A673 (cell line): Measurements from ENCODE around the gene MISP. TPM values are rescaled to one million over a fixed set of nuclear protein-coding genes. Genes with fewer than 3 reads are reported as not detected.

Experiments used
- BruUV-seq: library from RNA; stranded (reverse); fragments of 400-500 nt; replicated peaks from 2 replicates; lab custom pipeline; 2021; lab: Mats Ljungman, UMichigan
- CTCF ChIA-PET: fragments of 300-600 bp; sonication (Branson Sonifier 250); formaldehyde crosslinking; loops from one replicate; lab custom pipeline; 2022; ENCODE audit warnings: antibody characterized with exemption; lab: Charles Lee
- POLR2A ChIA-PET: fragments of 300-600 bp; sonication (Branson Sonifier 250); formaldehyde crosslinking; loops from one replicate; lab custom pipeline; 2022; ENCODE audit warnings: antibody characterized with exemption; ENCODE audit not compliant: low non-redundant PET; lab: Charles Lee
- DNase-seq: peaks from one replicate; pipeline ENCODE4 v3.0.0-alpha.2; 2015; ENCODE audit warnings: low spot score
- H3K27ac ChIP-seq: fragments of 200-600 bp; sonication (generic); 2 replicates; pipeline ENCODE4 v1.5.1; 2016; ENCODE audit warnings: mixed run types, low read depth, mild to moderate bottlenecking, mixed read lengths, antibody characterized with exemption, low read length; ENCODE audit not compliant: poor library complexity, severe bottlenecking
- H3K27me3 ChIP-seq: fragments of 200-600 bp; sonication (generic); replicated peaks from 2 replicates; pipeline ENCODE4 v1.6.1; 2017; ENCODE audit warnings: mixed run types, low read depth, mild to moderate bottlenecking, mixed read lengths, antibody characterized with exemption, low read length; ENCODE audit not compliant: insufficient read depth, poor library complexity
- H3K36me3 ChIP-seq: fragments of 200-600 bp; sonication (generic); 2 replicates; pipeline ENCODE4 v1.6.1; 2016; ENCODE audit warnings: mixed run types, mild to moderate bottlenecking, mixed read lengths, antibody characterized with exemption, low read length; ENCODE audit not compliant: insufficient read depth, poor library complexity, severe bottlenecking
- H3K4me1 ChIP-seq: fragments of 200-600 bp; sonication (generic); 2 replicates; pipeline ENCODE4 v1.6.1; 2017; ENCODE audit warnings: mixed run types, mild to moderate bottlenecking, mixed read lengths, antibody characterized with exemption, low read length; ENCODE audit not compliant: insufficient read depth, poor library complexity, severe bottlenecking
- H3K4me3 ChIP-seq: fragments of 200-600 bp; sonication (generic); 2 replicates; pipeline ENCODE4 v1.5.1; 2016; ENCODE audit warnings: low read depth, mixed run types, mild to moderate bottlenecking, mixed read lengths, low read length; ENCODE audit not compliant: poor library complexity, severe bottlenecking
- H3K9me3 ChIP-seq: fragments of 200-600 bp; sonication (generic); 2 replicates; pipeline ENCODE4 v1.6.1; 2016; ENCODE audit warnings: mixed run types, low read depth, mild to moderate bottlenecking, mixed read lengths, antibody characterized with exemption, low read length; ENCODE audit not compliant: poor library complexity, severe bottlenecking
- CTCF ChIP-seq: fragments of 300-800, 200-600 bp; sonication (generic); conservative IDR thresholded peaks from 2 replicates; pipeline ENCODE4 v1.5.1; 2017; ENCODE audit warnings: low read depth, mild to moderate bottlenecking, antibody characterized with exemption, low read length, moderate library complexity, mixed read lengths
- EZH2 ChIP-seq: fragments of 200-600 bp; sonication (generic); IDR thresholded peaks from 2 replicates; pipeline ENCODE4 v1.6.1; 2017; ENCODE audit warnings: borderline replicate concordance, low read depth, mild to moderate bottlenecking, mixed read lengths, antibody characterized with exemption, low read length; ENCODE audit not compliant: poor library complexity, severe bottlenecking
- intact Hi-C: fragments of 100-400 bp; cut with micrococcal nuclease; formaldehyde crosslinking; loops from one replicate; pipeline ENCODE4 v1.10.0; 2022; ENCODE audit not compliant: unreplicated experiment
- total RNA-seq: library from RNA; stranded (reverse); gene quantifications from 2 replicates; pipeline ENCODE4 v1.2.3, GENCODE V29; 2021

MISP gene
- total RNA-seq, 1 experiment from 2014 or later, result 0.11 TPM

- no peaks in the 10 kb centered on the region for H3K9me3 ChIP-seq
- intact Hi-C loops, result no loop called here
- H3K4me1 ChIP-seq, result peaks cover 81% of the 10 kb centered on the region
- peak overlapping the region; percentile 64 for H3K27ac ChIP-seq
- H3K36me3 ChIP-seq, result peaks cover 80% of the 10 kb centered on the region
- BruUV-seq, result no TSS peak
- no peaks in the 10 kb centered on the region for H3K27me3 ChIP-seq
- CTCF ChIA-PET, result no interaction called here
- POLR2A ChIA-PET, result no interaction called here
- peak overlapping the region; percentile 99 for H3K4me3 ChIP-seq
- TF ChIP-seq EZH2 (no peak), CTCF (no peak)
- DNase-seq, result peak; percentile 72
These were observed 51.7 kb downstream of the MISP start for GRCh38 chr19:802498-803098.

- ChIA-PET POLR2A (no interaction called here), CTCF (no interaction called here)
- Histone ChIP-seq H3K4me1 (peaks cover 81% of the 10 kb centered on the region), H3K9me3 (no peaks in the 10 kb centered on the region), H3K4me3 (no peak overlapping the region), H3K36me3 (peaks cover 84% of the 10 kb centered on the region), H3K27me3 (no peaks in the 10 kb centered on the region), H3K27ac (peak overlapping the region; percentile 64)
- no peak for DNase-seq
- intact Hi-C loops, result no loop called here
- BruUV-seq, result no TSS peak
- no peak for TF ChIP-seq EZH2
- TF ChIP-seq CTCF, result no peak
These were observed 52.2 kb downstream of the MISP start for GRCh38 chr19:803099-803561.

- Histone ChIP-seq H3K9me3 (no peaks in the 10 kb centered on the region), H3K27me3 (no peaks in the 10 kb centered on the region), H3K27ac (peak overlapping the region; percentile 64), H3K36me3 (peaks cover 86% of the 10 kb centered on the region), H3K4me3 (no peak overlapping the region), H3K4me1 (peaks cover 79% of the 10 kb centered on the region)
- intact Hi-C loops, result no loop called here
- no TSS peak for BruUV-seq
- no peak for TF ChIP-seq CTCF
- TF ChIP-seq EZH2, result no peak
- ChIA-PET POLR2A (interaction anchor here (0.5 kb wide), 1 partner anchor 141 kb away, joined by 13 read pairs; the partner anchor contains the start of gene RNF126), CTCF (no interaction called here)
- no peak for DNase-seq
These were observed 52.9 kb downstream of the MISP start for GRCh38 chr19:803686-804418.
